Stimulated activated CD4-positive, alpha-beta T cell treated with anti-CD3 and anti-CD28 coated beads, Interleukin-15, amount 100 ng/mL, for 48 hours (primary cell): ENCODE data around the gene RIMKLA.

Experiments
- DNase-seq, 2 donors: peaks; one replicate each; pipeline ENCODE4 v3.0.0-alpha.2; 2020; ENCODE audit warnings: low read depth in 2 of 2

Gene RIMKLA

GRCh38 chr1:42370876-42371549 is 9.6 kb upstream of the RIMKLA start:
- no peak for DNase-seq

- DNase-seq = no peak
Observed at GRCh38 chr1:42372796-42373195, 7.8 kb upstream of the RIMKLA start.

- DNase-seq = no peak
Observed at GRCh38 chr1:42379794-42380585, 602 bp upstream of the RIMKLA start.

- DNase-seq = no peak
Observed at GRCh38 chr1:42381280-42381673, 685 bp downstream of the RIMKLA start.

- DNase-seq = no peak
Observed at GRCh38 chr1:42385283-42385682, 4.7 kb downstream of the RIMKLA start.

GRCh38 chr1:42386051-42386450 is 5.5 kb downstream of the RIMKLA start:
- no peak for DNase-seq

- no peak for DNase-seq
Observed at GRCh38 chr1:42392255-42392654, 11.7 kb downstream of the RIMKLA start.

- DNase-seq = no peak
Observed at GRCh38 chr1:42392967-42393848, 12.6 kb downstream of the RIMKLA start.

- DNase-seq = no peak
Observed at GRCh38 chr1:42399315-42400100, 18.9 kb downstream of the RIMKLA start.

GRCh38 chr1:42403880-42404400 is 23.3 kb downstream of the RIMKLA start:
- no peak for DNase-seq

- DNase-seq = no peak
Observed at GRCh38 chr1:42414551-42415496, 34.2 kb downstream of the RIMKLA start.

GRCh38 chr1:42417166-42417565 is 36.6 kb downstream of the RIMKLA start:
- no peak for DNase-seq

GRCh38 chr1:42418516-42418915 is 37.9 kb downstream of the RIMKLA start:
- DNase-seq = no peak

- no peak for DNase-seq
Observed at GRCh38 chr1:42419126-42419821, 38.7 kb downstream of the RIMKLA start.

- no peak for DNase-seq
Observed at GRCh38 chr1:42420121-42420520, 39.5 kb downstream of the RIMKLA start.

- DNase-seq = no peak
Observed at GRCh38 chr1:42420911-42421585, 40.5 kb downstream of the RIMKLA start.

- no peak for DNase-seq
Observed at GRCh38 chr1:42422737-42423136, 42.1 kb downstream of the RIMKLA start.

- no peak for DNase-seq
Observed at GRCh38 chr1:42423681-42424080, 43.1 kb downstream of the RIMKLA start.

- no peak for DNase-seq
Observed at GRCh38 chr1:42424201-42424600, 43.6 kb downstream of the RIMKLA start.
